NB4 (cell line): ENCODE measurements around the gene FKBP7.

Source experiments
- POLR2A ChIP-seq: IDR thresholded peaks from 2 replicates; pipeline ENCODE4 v1.6.1; 2011; ENCODE audit warnings: mild to moderate bottlenecking; ENCODE audit not compliant: insufficient read length; ENCODE audit errors: extremely low read depth
- TF ChIP-seq, protein P1 (sequence below): IDR thresholded peaks from one replicate; pipeline ENCODE4 v1.5.1; 2012; ENCODE audit warnings: low read depth, low read length

DNA sequence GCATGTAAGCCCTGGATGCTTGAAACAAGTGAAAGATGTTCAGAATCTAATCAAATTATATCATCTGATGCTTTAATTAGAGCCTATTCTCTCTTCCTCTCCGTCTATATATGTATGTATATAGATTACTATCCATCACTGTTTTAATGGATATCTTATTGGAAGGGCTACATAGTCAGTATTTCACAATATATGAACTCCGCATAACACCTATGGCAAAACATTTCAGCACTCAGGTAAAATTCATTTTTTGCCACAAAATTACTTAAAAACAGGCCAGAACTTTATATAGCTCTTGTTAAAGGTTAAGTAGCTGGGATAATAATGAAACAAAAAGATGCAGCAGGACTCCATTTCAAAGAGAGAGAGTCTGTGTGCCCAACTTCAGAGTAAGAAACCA lies 26.1 kb downstream of the FKBP7 start:
- no peak for TF ChIP-seq POLR2A
- TF ChIP-seq, protein P1, sequence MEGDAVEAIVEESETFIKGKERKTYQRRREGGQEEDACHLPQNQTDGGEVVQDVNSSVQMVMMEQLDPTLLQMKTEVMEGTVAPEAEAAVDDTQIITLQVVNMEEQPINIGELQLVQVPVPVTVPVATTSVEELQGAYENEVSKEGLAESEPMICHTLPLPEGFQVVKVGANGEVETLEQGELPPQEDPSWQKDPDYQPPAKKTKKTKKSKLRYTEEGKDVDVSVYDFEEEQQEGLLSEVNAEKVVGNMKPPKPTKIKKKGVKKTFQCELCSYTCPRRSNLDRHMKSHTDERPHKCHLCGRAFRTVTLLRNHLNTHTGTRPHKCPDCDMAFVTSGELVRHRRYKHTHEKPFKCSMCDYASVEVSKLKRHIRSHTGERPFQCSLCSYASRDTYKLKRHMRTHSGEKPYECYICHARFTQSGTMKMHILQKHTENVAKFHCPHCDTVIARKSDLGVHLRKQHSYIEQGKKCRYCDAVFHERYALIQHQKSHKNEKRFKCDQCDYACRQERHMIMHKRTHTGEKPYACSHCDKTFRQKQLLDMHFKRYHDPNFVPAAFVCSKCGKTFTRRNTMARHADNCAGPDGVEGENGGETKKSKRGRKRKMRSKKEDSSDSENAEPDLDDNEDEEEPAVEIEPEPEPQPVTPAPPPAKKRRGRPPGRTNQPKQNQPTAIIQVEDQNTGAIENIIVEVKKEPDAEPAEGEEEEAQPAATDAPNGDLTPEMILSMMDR, result no peak
